Aorta (tissue), 5 donors: ENCODE measurements around the gene QRICH1. TPM values are rescaled to one million over a fixed set of nuclear protein-coding genes. Genes with fewer than 3 reads are reported as not detected.

Source experiments
- ATAC-seq: fragments of 200-7000 bp; cut with Tn5 transposase; one replicate; pipeline ENCODE4 v1.9.1; 2022; ENCODE audit warnings: moderate library complexity; ENCODE audit not compliant: low FRiP score
- DNase-seq, 2 donors: peaks; one replicate each; pipeline ENCODE4 v3.0.0-alpha.2; 2020
- H3K27ac ChIP-seq, 2 donors: one replicate each; pipeline ENCODE4 v1.5.1; 2013; ENCODE audit warnings: low read length in 2 of 2, mild to moderate bottlenecking in 2 of 2, moderate library complexity in 2 of 2, control low read depth in 1 of 2, inconsistent platforms in 1 of 2, low read depth in 1 of 2
- H3K27me3 ChIP-seq, 2 donors: one replicate each; pipeline ENCODE4 v1.6.1; 2013; ENCODE audit warnings: control low read depth in 1 of 2, low read length in 1 of 2, mild to moderate bottlenecking in 1 of 2, moderate library complexity in 1 of 2; ENCODE audit not compliant: insufficient read depth in 2 of 2, control insufficient read depth in 1 of 2
- H3K36me3 ChIP-seq, 2 donors: one replicate each; pipeline ENCODE4 v1.6.1; 2013; ENCODE audit warnings: control low read depth in 1 of 2, low read length in 1 of 2, mild to moderate bottlenecking in 1 of 2; ENCODE audit not compliant: insufficient read depth in 2 of 2, control insufficient read depth in 1 of 2
- H3K4me1 ChIP-seq, 2 donors: one replicate each; pipeline ENCODE4 v1.6.1; 2013; ENCODE audit warnings: low read length in 2 of 2, control low read depth in 1 of 2, mild to moderate bottlenecking in 1 of 2, moderate library complexity in 1 of 2; ENCODE audit not compliant: insufficient read depth in 2 of 2, control insufficient read depth in 1 of 2
- H3K4me3 ChIP-seq, 2 donors: one replicate each; pipeline ENCODE4 v1.5.1; 2013; ENCODE audit warnings: low read length in 2 of 2, control low read depth in 1 of 2, mild to moderate bottlenecking in 1 of 2
- H3K9me3 ChIP-seq: one replicate; pipeline ENCODE4 v1.6.1; 2013; ENCODE audit warnings: mild to moderate bottlenecking, low read length; ENCODE audit not compliant: control insufficient read depth
- WGBS, 2 donors: extraction: QIAGEN DNeasy Blood & Tissue Kit; methylation state at CpG; one replicate each; pipeline ENCODE4 v1.1.7; 2013; 5-methylcytosine and 5-hydroxymethylcytosine counted together
- intact Hi-C, 2 donors: fragments of 100-400 bp; cut with DNase I; formaldehyde crosslinking; loops; one replicate each; pipeline versions ENCODE4 v1.14.2 to v1.15.0; 2022
- polyA plus RNA-seq, 2 donors: library from polyadenylated mRNA; stranded (reverse); fragments of 200-250 nt; gene quantifications; one replicate each; pipeline ENCODE4 v1.2.3, GENCODE V29; 2013
- total RNA-seq, 2 donors: library from RNA; stranded (reverse); fragmentation: NEBNext Ultra II Directional; extraction: Animal tissue kit (Norgen Biotek cat#: 25700); gene quantifications; one replicate each; pipeline ENCODE4 v1.2.1, GENCODE V29; 2021
- donor health status: healthy with polysubstance abuse.
- donor health status: Bipolar disorder and iron deficiency.
- donor health status: DM: no; HTN: no; CAD: no.
- donor health status: DM: no; HTN: no; CAD: no.
- donor health status: DM: yes; HTN: yes; CAD: no.

QRICH1 gene
- total and polyA plus RNA-seq, 4 donors, result 8.3 to 103 (median 72.1) TPM

- peak within 1 kb of the TSS in 1 of 2 donors; percentile 64 for H3K27ac ChIP-seq
- DNase-seq, result peak; percentile 96
- H3K4me3 ChIP-seq, result peak within 1 kb of the TSS; percentile 38 to 65
- WGBS, 2 donors, result 1% methylated on average over 50 of the region's 50 CpGs
- ATAC-seq, result peak; percentile 95
- H3K4me1 ChIP-seq, result no peaks in the 10 kb centered on the region
- H3K27me3 ChIP-seq, result no peaks in the 10 kb centered on the region
- peaks cover 0 to 14% of the 10 kb centered on the region in 2 donors for H3K36me3 ChIP-seq
- intact Hi-C loops, result no loop called here
- no peaks in the 10 kb centered on the region for H3K9me3 ChIP-seq
Measured at GRCh38 chr3:49104427-49105291, 10.8 kb upstream of the QRICH1 start, which contains the start of gene QARS1. Gene QARS1, minus strand, starts transcription at chr3:49104757. Its CDS starts 24 bp downstream, at chr3:49104733.

- H3K27ac ChIP-seq, result peak overlapping the region in 1 of 2 donors; percentile 64
- intact Hi-C loops, result no loop called here
- H3K36me3 ChIP-seq, result peaks cover 0 to 20% of the 10 kb centered on the region in 2 donors
- no peaks in the 10 kb centered on the region for H3K9me3 ChIP-seq
- no peak for ATAC-seq
- no peak for DNase-seq
- no peaks in the 10 kb centered on the region for H3K4me1 ChIP-seq
- 5% methylated on average over 8 of the region's 8 CpGs for WGBS, 2 donors
- peak overlapping the region; percentile 38 to 64 for H3K4me3 ChIP-seq
- no peaks in the 10 kb centered on the region for H3K27me3 ChIP-seq
Measured at GRCh38 chr3:49104052-49104426, 10.2 kb upstream of the QRICH1 start.

GRCh38 chr3:49100046-49100615 lies 6.3 kb upstream of the QRICH1 start:
- Histone ChIP-seq H3K4me3 (no peak overlapping the region), H3K9me3 (no peaks in the 10 kb centered on the region), H3K27ac (no peak overlapping the region), H3K36me3 (peaks cover 4 to 21% of the 10 kb centered on the region in 2 donors), H3K4me1 (no peaks in the 10 kb centered on the region), H3K27me3 (no peaks in the 10 kb centered on the region)
- intact Hi-C loops, result no loop called here
- DNase-seq (peak in 1 of 2 donors; percentile 42), ATAC-seq (no peak)
- 91 to 95% methylated on average over 11 of the region's 11 CpGs for WGBS, 2 donors

DNA sequence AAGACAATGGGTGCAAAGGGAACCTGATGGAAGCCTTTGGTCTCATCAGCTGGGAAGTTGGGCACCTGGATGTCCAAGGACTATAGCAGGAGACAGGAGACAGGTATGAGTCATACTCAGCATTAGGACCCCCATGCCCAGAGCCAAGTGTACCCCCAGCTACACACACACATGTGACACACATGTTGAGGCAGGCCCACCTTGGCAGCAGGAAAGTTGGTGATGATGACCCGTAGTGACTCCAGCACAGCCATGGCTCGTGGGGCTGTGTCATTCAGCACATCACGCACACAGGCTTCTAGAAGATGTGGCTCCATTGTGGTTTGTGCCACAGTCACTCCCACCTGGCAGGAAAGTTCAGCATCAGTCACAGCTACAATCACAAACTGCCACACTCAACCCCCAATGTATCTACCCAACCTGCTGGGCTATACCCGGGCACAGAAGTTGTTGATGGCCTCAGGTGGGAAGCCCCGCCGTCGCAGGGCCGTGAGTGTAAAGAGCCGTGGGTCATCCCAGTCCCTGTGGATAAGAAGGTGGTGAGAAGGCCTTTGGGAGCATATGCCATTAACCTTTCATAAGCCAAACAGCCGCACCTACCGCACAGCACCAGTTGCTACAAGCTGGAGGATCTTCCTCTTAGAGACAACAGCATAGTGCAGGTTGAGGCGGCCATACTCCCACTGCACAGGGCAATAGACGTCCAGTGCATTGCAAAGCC lies 5.2 kb upstream of the QRICH1 start:
- no peaks in the 10 kb centered on the region for H3K9me3 ChIP-seq
- no peaks in the 10 kb centered on the region for H3K27me3 ChIP-seq
- ATAC-seq (no peak), DNase-seq (peak in 1 of 2 donors; percentile 62)
- H3K27ac ChIP-seq, result no peak overlapping the region
- no peak overlapping the region for H3K4me3 ChIP-seq
- no peaks in the 10 kb centered on the region for H3K4me1 ChIP-seq
- H3K36me3 ChIP-seq, result peaks cover 4 to 21% of the 10 kb centered on the region in 2 donors
- intact Hi-C loops, result no loop called here
- WGBS, 2 donors, result 87 to 89% methylated on average over 13 of the region's 13 CpGs

DNA sequence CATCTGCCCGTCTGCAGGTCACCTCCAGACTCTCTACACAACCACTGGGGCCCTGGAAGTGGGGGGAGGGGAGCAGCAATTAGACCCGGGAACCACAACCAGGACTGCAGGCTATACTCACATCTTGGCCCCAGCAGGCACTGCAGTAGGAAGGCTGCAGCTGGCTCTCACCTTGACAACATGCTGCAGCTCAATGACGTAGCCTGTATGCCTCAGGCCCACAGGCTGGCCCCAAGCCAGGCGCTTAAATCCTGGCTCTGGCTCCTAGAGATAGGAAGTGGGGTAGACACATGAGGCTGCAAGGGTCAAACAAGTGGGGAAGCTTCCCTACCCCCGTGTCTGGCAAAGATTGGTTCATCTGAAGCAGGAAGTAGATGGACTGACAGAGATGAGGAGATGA lies 4.6 kb upstream of the QRICH1 start:
- DNase-seq (peak in 1 of 2 donors; percentile 72), ATAC-seq (no peak)
- Histone ChIP-seq H3K4me1 (no peaks in the 10 kb centered on the region), H3K9me3 (no peaks in the 10 kb centered on the region), H3K27ac (no peak overlapping the region), H3K36me3 (peaks cover 4 to 21% of the 10 kb centered on the region in 2 donors), H3K27me3 (no peaks in the 10 kb centered on the region), H3K4me3 (no peak overlapping the region)
- intact Hi-C loops, result no loop called here
- WGBS, 2 donors, result 46 to 51% methylated on average over 5 of the region's 5 CpGs

DNA sequence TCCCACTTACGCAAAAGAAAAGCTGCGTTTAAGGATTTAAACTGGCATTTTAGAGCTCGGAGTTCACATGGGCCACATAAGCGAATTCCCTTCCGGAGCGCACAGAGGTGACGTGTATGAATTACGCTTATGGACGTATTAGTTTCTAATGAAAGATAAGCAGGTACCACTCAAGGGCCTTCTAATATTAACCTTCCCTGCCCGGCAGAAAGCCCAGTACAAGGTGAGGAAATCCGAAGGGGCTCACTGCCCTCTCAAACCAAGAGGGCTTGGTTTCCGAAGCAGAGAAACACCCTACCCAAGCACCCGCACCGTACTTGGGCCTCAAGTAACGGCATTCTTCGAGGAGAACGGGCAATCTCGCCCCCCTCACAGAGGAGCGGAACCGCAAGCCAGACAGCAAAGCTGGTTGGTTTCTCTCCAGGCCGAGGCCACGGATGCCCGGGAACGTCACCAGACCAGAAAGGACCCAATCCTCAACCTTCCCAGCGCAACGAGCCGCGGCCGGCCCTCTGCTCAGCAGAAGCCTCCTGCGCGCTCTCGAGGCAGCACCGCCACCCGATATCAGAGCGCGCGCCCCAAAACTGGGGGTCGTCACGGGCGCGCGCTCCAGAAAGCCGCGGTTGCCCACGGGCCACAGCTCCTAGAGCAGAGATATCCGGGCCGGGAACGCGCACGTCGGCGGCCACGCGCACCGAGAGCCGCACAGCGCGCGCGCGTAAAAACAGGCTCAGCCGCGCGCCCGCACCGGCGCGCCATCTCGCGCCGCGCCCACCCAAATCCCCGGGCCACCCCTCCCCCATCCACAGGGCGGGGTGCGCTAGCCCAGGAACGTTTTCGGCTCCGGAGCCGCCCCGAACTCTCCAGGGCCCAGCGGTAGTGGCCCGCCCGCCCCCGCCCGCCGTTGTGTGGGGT lies 676 bp downstream of the QRICH1 start:
- H3K4me1 ChIP-seq, result no peaks in the 10 kb centered on the region
- no peaks in the 10 kb centered on the region for H3K36me3 ChIP-seq
- H3K27me3 ChIP-seq, result no peaks in the 10 kb centered on the region
- peak overlapping the region; percentile 62 to 77 for H3K27ac ChIP-seq
- ATAC-seq (peak; percentile 73), DNase-seq (peak; percentile 84 to 92)
- intact Hi-C loops, result loop anchor here in 1 of 2 donors (5.0 kb wide), 2 partner anchors 66 to 319 kb away; partner anchors contain the start of genes IMPDH2, RHOA and TCTA
- peak overlapping the region; percentile 71 to 88 for H3K4me3 ChIP-seq
- WGBS, 2 donors, result 0 to 1% methylated on average over 73 to 86 of the region's 86 CpGs
- no peaks in the 10 kb centered on the region for H3K9me3 ChIP-seq

GRCh38 chr3:49081429-49081828 lies 12.4 kb downstream of the QRICH1 start:
- 96 to 98% methylated on average over 8 of the region's 8 CpGs for WGBS, 2 donors
- DNase-seq, result no peak
- ATAC-seq, result no peak
- H3K9me3 ChIP-seq, result no peaks in the 10 kb centered on the region
- no peaks in the 10 kb centered on the region for H3K4me1 ChIP-seq
- no peaks in the 10 kb centered on the region for H3K27me3 ChIP-seq
- intact Hi-C loops, result no loop called here
- H3K27ac ChIP-seq, result no peak overlapping the region
- no peak overlapping the region for H3K4me3 ChIP-seq
- H3K36me3 ChIP-seq, result peaks cover 0 to 3% of the 10 kb centered on the region in 2 donors

DNA sequence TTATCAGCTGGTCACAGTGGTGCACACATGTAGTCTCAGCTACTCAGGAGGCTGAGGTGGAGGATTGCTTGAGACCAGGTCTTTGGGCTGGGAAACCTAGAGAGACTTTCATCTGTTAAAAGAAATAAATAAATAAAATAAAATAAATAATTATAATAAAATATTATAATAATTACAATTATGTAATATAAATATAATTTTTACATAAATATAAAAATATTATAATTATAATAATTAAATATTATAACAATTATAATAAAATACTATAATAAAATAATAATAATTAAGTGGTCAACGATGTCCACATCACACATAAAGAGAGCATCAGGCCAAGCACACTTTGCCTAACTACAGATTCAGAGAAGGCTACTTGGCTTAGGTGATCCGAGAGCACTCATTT lies 14.6 kb downstream of the QRICH1 start:
- Histone ChIP-seq H3K4me3 (no peak overlapping the region), H3K36me3 (peaks cover 0 to 6% of the 10 kb centered on the region in 2 donors), H3K27ac (no peak overlapping the region), H3K9me3 (no peaks in the 10 kb centered on the region), H3K4me1 (no peaks in the 10 kb centered on the region), H3K27me3 (no peaks in the 10 kb centered on the region)
- intact Hi-C loops, result no loop called here
- WGBS, 2 donors, result 95 to 98% methylated on average over 2 of the region's 2 CpGs
- DNase-seq (no peak), ATAC-seq (no peak)
